Measurements from ENCODE around the gene IER2. TPM values are rescaled to one million over a fixed set of nuclear protein-coding genes. Genes with fewer than 3 reads are reported as not detected.

The IER2 gene
- total and polyA plus RNA-seq, 9 of the 15 experiments (the other 6 are each of a cell fraction or from before 2014, with no cell fraction given) = 4.5 to 205 (median 23.7) TPM

DNA sequence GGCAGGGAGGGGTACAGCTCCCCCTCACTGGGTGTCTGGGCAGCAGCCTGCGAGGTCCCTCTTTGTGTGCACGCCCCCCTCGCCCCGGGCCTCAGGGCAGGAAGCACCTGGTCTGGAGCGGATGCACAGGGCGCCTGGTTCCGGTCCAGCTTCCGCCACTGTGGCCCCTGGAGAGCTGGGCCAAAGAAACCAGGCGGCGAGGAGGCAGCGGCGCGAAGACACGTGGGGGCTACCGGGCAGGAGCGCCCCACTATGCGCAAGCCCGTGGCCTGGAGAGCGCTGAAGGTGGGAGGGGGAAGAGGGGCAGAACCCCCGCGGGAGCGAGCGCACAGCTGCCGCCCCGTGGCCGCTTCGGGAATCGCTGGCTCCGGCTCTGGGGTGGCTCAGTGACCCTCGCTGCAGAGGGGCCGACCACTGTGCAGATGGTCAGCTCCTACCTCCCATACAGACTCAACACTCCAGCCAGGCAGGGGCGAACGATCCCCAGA is 45.8 kb upstream of the IER2 start (continued):
- TF ChIP-seq MTA3 (IDR thresholded peaks at IDR 0.05; ENCODE audit: borderline replicate concordance) (peak; percentile 62; the same call in 1 of the 2 replicates), CBX5 (IDR thresholded peaks at IDR 0.05; ENCODE audit: borderline replicate concordance, low read depth) (no peak), MAZ (CRISPR knock-in tag; conservative IDR thresholded peaks at IDR 0.05 in 1 of 2, IDR thresholded peaks at IDR 0.05 in 1 of 2) (peak; percentile 99), TAF1 (IDR thresholded peaks at IDR 0.05; ENCODE audit: control insufficient read depth, extremely low read depth, insufficient read depth, low read length, severe bottlenecking) (peak; percentile 12), ETV1 (tag; conservative IDR thresholded peaks at IDR 0.05; ENCODE audit: low read depth) (peak; percentile 37; the same call in 1 of the 2 replicates), RBM14 (IDR thresholded peaks at IDR 0.05; ENCODE audit: borderline replicate concordance, insufficient read depth, low read depth, low read length) (0 out of 2 replicates have a peak, but pooled peaks have one; percentile 66), GABPA (tag; conservative IDR thresholded peaks at IDR 0.05; ENCODE audit: low read depth) (peak; percentile 68), RAD21 (CRISPR knock-in tag; conservative IDR thresholded peaks at IDR 0.05 in 1 of 2, IDR thresholded peaks at IDR 0.05 in 1 of 2) (peak; percentile 61 to 74), ZBTB2 (IDR thresholded peaks at IDR 0.05) (peak; percentile 72), POLR2G (IDR thresholded peaks at IDR 0.05; ENCODE audit: low read depth, low read length) (peak; percentile 74), NR2C2 (CRISPR knock-in tag; IDR thresholded peaks at IDR 0.05) (peak; percentile 71; the same call in 1 of the 2 replicates), NR2C2 (tag; IDR thresholded peaks at IDR 0.05) (no peak), ZNF324 (CRISPR knock-in tag; IDR thresholded peaks at IDR 0.05) (peak; percentile 47; the same call in 1 of the 2 replicates), ZBTB7A (IDR thresholded peaks at IDR 0.05; ENCODE audit: borderline replicate concordance, control insufficient read depth, low read depth, low read length) (peak; percentile 96), ATF1 (CRISPR knock-in tag; IDR thresholded peaks at IDR 0.05) (no peak), ATF1 (tag; IDR thresholded peaks at IDR 0.05) (peak; percentile 52; the same call in 1 of the 2 replicates), ZBTB12 (CRISPR knock-in tag; IDR thresholded peaks at IDR 0.05) (0 out of 2 replicates have a peak, but pooled peaks have one; percentile 23)
- TF ChIP-seq, protein P1, sequence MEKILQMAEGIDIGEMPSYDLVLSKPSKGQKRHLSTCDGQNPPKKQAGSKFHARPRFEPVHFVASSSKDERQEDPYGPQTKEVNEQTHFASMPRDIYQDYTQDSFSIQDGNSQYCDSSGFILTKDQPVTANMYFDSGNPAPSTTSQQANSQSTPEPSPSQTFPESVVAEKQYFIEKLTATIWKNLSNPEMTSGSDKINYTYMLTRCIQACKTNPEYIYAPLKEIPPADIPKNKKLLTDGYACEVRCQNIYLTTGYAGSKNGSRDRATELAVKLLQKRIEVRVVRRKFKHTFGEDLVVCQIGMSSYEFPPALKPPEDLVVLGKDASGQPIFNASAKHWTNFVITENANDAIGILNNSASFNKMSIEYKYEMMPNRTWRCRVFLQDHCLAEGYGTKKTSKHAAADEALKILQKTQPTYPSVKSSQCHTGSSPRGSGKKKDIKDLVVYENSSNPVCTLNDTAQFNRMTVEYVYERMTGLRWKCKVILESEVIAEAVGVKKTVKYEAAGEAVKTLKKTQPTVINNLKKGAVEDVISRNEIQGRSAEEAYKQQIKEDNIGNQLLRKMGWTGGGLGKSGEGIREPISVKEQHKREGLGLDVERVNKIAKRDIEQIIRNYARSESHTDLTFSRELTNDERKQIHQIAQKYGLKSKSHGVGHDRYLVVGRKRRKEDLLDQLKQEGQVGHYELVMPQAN (IDR thresholded peaks at IDR 0.05; ENCODE audit: borderline replicate concordance) = no peak
- TF ChIP-seq, protein P2, sequence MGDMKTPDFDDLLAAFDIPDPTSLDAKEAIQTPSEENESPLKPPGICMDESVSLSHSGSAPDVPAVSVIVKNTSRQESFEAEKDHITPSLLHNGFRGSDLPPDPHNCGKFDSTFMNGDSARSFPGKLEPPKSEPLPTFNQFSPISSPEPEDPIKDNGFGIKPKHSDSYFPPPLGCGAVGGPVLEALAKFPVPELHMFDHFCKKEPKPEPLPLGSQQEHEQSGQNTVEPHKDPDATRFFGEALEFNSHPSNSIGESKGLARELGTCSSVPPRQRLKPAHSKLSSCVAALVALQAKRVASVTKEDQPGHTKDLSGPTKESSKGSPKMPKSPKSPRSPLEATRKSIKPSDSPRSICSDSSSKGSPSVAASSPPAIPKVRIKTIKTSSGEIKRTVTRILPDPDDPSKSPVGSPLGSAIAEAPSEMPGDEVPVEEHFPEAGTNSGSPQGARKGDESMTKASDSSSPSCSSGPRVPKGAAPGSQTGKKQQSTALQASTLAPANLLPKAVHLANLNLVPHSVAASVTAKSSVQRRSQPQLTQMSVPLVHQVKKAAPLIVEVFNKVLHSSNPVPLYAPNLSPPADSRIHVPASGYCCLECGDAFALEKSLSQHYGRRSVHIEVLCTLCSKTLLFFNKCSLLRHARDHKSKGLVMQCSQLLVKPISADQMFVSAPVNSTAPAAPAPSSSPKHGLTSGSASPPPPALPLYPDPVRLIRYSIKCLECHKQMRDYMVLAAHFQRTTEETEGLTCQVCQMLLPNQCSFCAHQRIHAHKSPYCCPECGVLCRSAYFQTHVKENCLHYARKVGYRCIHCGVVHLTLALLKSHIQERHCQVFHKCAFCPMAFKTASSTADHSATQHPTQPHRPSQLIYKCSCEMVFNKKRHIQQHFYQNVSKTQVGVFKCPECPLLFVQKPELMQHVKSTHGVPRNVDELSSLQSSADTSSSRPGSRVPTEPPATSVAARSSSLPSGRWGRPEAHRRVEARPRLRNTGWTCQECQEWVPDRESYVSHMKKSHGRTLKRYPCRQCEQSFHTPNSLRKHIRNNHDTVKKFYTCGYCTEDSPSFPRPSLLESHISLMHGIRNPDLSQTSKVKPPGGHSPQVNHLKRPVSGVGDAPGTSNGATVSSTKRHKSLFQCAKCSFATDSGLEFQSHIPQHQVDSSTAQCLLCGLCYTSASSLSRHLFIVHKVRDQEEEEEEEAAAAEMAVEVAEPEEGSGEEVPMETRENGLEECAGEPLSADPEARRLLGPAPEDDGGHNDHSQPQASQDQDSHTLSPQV (IDR thresholded peaks at IDR 0.05) = peak; percentile 96
